Thyroid gland (tissue), 4 donors: Measurements from ENCODE around the gene SCP2.

ENCODE experiments used
- POLR2A ChIP-seq, 2 donors: fragments of 450-650 bp; IDR thresholded peaks; one replicate each; pipeline ENCODE4 v1.6.1; 2017; ENCODE audit warnings: antibody characterized with exemption in 2 of 2, mild to moderate bottlenecking in 2 of 2, moderate library complexity in 1 of 2
- TF ChIP-seq, protein P1 (sequence below), 6 experiments: fragments of 200-600 bp in 3 of 6; fragments of 450-650 bp in 3 of 6; sonication (generic) in 3 of 6; IDR thresholded peaks; one replicate each; pipeline ENCODE4 v1.5.1; 2016 to 2019; ENCODE audit warnings: antibody characterized with exemption in 6 of 6, mild to moderate bottlenecking in 2 of 6, inconsistent platforms in 1 of 6, moderate library complexity in 1 of 6

DNA sequence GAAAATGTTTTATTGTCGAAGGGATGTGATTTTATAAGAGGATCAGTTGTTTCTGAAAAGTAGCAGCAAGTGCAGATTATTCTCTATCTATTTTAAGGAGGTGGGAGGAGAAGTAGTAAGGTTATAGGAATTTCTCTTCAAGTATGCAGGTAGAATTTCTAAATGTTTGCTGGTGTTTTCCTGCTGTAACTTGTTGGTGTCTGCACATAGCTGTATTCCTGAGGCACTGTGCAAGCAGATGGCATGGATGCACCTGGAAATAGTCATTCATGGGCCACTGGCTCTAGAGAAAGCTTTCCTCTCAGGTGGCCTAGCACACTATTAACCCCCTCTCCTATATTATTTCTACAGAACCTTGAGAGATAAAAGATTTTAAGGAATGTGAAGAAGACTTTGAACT, 104.7 kb downstream of the SCP2 start:
- TF ChIP-seq, protein P1, sequence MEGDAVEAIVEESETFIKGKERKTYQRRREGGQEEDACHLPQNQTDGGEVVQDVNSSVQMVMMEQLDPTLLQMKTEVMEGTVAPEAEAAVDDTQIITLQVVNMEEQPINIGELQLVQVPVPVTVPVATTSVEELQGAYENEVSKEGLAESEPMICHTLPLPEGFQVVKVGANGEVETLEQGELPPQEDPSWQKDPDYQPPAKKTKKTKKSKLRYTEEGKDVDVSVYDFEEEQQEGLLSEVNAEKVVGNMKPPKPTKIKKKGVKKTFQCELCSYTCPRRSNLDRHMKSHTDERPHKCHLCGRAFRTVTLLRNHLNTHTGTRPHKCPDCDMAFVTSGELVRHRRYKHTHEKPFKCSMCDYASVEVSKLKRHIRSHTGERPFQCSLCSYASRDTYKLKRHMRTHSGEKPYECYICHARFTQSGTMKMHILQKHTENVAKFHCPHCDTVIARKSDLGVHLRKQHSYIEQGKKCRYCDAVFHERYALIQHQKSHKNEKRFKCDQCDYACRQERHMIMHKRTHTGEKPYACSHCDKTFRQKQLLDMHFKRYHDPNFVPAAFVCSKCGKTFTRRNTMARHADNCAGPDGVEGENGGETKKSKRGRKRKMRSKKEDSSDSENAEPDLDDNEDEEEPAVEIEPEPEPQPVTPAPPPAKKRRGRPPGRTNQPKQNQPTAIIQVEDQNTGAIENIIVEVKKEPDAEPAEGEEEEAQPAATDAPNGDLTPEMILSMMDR (IDR thresholded peaks at IDR 0.05), result no peak
- no peak for TF ChIP-seq POLR2A (IDR thresholded peaks at IDR 0.05)
